K562 (cell line): Measurements from ENCODE around the gene CTAGE9.

ENCODE experiments used
- CHD2 ChIP-seq: IDR thresholded peaks from 2 replicates; pipeline ENCODE4 v1.6.1; 2011; ENCODE audit warnings: low read depth, low read length
- CREB1 ChIP-seq, 2 experiments: sonication (generic) in 1 of 2; formaldehyde crosslinking in 1 of 2; IDR thresholded peaks; 2 replicates each; pipeline versions ENCODE4 v1.6.1 to v1.8.0; 2012 to 2022; ENCODE audit warnings: inconsistent platforms in 1 of 2, mild to moderate bottlenecking in 1 of 2, missing genetic modification reagents in 1 of 2, moderate library complexity in 1 of 2
- CTCF ChIP-seq, 3 experiments: IDR thresholded peaks in 2 of 3; conservative IDR thresholded peaks in 1 of 3; 2 replicates each; pipeline ENCODE4 v1.5.1; 2011 to 2012; ENCODE audit warnings: low read length in 3 of 3, mild to moderate bottlenecking in 3 of 3, control low read depth in 2 of 3, improper control_type of control experiment in 1 of 3, inconsistent platforms in 1 of 3, low read depth in 1 of 3, mixed read lengths in 1 of 3, moderate library complexity in 1 of 3; ENCODE audit not compliant: insufficient read depth in 2 of 3
- KLF13 ChIP-seq: fragments of 450-650 bp; IDR thresholded peaks from 2 replicates; pipeline ENCODE4 v1.6.1; 2016; ENCODE audit warnings: missing genetic modification characterization, low read depth, mild to moderate bottlenecking, missing compliant biosample characterization, moderate library complexity, borderline replicate concordance
- NFRKB ChIP-seq: fragments of 450-650 bp; IDR thresholded peaks from 2 replicates; pipeline ENCODE4 v1.6.1; 2016; ENCODE audit warnings: low read depth
- POLR2A ChIP-seq: fragments of 450-650 bp; conservative IDR thresholded peaks from 2 replicates; pipeline ENCODE4 v1.6.1; 2016
- SMARCE1 ChIP-seq: fragments of 450-650 bp; IDR thresholded peaks from 2 replicates; pipeline ENCODE4 v1.7.1; 2016; ENCODE audit warnings: mild to moderate bottlenecking
- ZBTB11 ChIP-seq, 3 experiments: fragments of 200-800 bp in 1 of 3; fragments of 250-450 bp in 1 of 3; fragments of 450-650 bp in 1 of 3; sonication (Bioruptor Pico) in 1 of 3; sonication (Bioruptor generic) in 1 of 3; formaldehyde crosslinking in 1 of 3; IDR thresholded peaks; 2 replicates each; pipeline versions ENCODE4 v1.6.1 to v1.8.0; 2016 to 2022; ENCODE audit warnings: mild to moderate bottlenecking in 2 of 3, missing genetic modification characterization in 2 of 3, missing compliant biosample characterization in 1 of 3, moderate library complexity in 1 of 3
- ZBTB7A ChIP-seq: IDR thresholded peaks from 2 replicates; pipeline ENCODE4 v1.6.1; 2011; ENCODE audit warnings: low read depth, mild to moderate bottlenecking, low read length, moderate library complexity, borderline replicate concordance; ENCODE audit not compliant: control insufficient read depth
- ZNF766 ChIP-seq: fragments of 200-800 bp; sonication (Bioruptor generic); conservative IDR thresholded peaks from 2 replicates; pipeline ENCODE4 v1.6.1; 2016; ENCODE audit warnings: missing genetic modification characterization, missing compliant biosample characterization
- TF ChIP-seq, protein P1 (sequence below), 2 experiments: fragments of 450-650 bp; IDR thresholded peaks; 2 replicates each; pipeline ENCODE4 v1.6.1; 2018; ENCODE audit warnings: mild to moderate bottlenecking in 2 of 2, low read depth in 1 of 2; ENCODE audit not compliant: partially characterized antibody in 2 of 2
- TF ChIP-seq, protein P2 (sequence below), 2 experiments: fragments of 450-650 bp in 1 of 2; IDR thresholded peaks; 2 replicates each; pipeline ENCODE4 v1.6.1; 2011 to 2017; ENCODE audit warnings: low read depth in 2 of 2, antibody characterized with exemption in 1 of 2, borderline replicate concordance in 1 of 2, low read length in 1 of 2, mild to moderate bottlenecking in 1 of 2, mixed read lengths in 1 of 2; ENCODE audit not compliant: control insufficient read depth in 1 of 2
- TF ChIP-seq, protein P3 (sequence below): fragments of 450-650 bp; formaldehyde crosslinking; IDR thresholded peaks from 2 replicates; pipeline ENCODE4 v1.4.0; 2020; ENCODE audit warnings: mild to moderate bottlenecking, moderate library complexity

DNA sequence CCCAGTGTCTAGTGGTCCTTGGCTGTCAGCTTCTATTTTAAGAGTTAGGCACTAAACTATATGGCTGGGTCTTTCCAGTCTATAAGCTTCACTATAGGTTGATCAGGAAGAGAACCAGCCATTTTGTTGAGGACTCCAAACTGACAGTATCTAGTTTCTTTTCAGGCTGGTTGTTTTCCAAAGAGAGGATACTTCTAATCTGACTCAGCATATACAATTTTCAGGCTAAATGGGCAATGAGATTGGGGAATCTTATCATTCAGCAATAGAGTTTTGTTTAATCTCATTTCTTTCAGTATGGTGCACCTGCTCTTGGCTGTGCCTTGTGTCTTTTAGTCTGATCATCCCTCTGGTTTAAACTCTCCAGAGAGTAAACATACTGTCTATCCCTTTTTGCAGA, 20.4 kb upstream of the CTAGE9 start:
- TF ChIP-seq ZNF766 (CRISPR knock-in tag) (no peak), CTCF (IDR thresholded peaks at IDR 0.05 in 2 of 3, conservative IDR thresholded peaks at IDR 0.05 in 1 of 3; ENCODE audit: insufficient read depth in 2 of 3, low read depth in 1 of 3, low read length in 3 of 3) (no peak), ZBTB11 (CRISPR knock-in tag; IDR thresholded peaks at IDR 0.05) (no peak), SMARCE1 (no peak), POLR2A (no peak), ZBTB7A (no peak), CHD2 (no peak), KLF13 (tag) (no peak), CREB1 (IDR thresholded peaks at IDR 0.05) (no peak), CREB1 (CRISPR knock-in tag; IDR thresholded peaks at IDR 0.05) (no peak), NFRKB (no peak)
- TF ChIP-seq, protein P1, sequence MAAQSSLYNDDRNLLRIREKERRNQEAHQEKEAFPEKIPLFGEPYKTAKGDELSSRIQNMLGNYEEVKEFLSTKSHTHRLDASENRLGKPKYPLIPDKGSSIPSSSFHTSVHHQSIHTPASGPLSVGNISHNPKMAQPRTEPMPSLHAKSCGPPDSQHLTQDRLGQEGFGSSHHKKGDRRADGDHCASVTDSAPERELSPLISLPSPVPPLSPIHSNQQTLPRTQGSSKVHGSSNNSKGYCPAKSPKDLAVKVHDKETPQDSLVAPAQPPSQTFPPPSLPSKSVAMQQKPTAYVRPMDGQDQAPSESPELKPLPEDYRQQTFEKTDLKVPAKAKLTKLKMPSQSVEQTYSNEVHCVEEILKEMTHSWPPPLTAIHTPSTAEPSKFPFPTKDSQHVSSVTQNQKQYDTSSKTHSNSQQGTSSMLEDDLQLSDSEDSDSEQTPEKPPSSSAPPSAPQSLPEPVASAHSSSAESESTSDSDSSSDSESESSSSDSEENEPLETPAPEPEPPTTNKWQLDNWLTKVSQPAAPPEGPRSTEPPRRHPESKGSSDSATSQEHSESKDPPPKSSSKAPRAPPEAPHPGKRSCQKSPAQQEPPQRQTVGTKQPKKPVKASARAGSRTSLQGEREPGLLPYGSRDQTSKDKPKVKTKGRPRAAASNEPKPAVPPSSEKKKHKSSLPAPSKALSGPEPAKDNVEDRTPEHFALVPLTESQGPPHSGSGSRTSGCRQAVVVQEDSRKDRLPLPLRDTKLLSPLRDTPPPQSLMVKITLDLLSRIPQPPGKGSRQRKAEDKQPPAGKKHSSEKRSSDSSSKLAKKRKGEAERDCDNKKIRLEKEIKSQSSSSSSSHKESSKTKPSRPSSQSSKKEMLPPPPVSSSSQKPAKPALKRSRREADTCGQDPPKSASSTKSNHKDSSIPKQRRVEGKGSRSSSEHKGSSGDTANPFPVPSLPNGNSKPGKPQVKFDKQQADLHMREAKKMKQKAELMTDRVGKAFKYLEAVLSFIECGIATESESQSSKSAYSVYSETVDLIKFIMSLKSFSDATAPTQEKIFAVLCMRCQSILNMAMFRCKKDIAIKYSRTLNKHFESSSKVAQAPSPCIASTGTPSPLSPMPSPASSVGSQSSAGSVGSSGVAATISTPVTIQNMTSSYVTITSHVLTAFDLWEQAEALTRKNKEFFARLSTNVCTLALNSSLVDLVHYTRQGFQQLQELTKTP (IDR thresholded peaks at IDR 0.05; ENCODE audit: low read depth in 1 of 2, partially characterized antibody in 2 of 2), result no peak
- TF ChIP-seq, protein P2, sequence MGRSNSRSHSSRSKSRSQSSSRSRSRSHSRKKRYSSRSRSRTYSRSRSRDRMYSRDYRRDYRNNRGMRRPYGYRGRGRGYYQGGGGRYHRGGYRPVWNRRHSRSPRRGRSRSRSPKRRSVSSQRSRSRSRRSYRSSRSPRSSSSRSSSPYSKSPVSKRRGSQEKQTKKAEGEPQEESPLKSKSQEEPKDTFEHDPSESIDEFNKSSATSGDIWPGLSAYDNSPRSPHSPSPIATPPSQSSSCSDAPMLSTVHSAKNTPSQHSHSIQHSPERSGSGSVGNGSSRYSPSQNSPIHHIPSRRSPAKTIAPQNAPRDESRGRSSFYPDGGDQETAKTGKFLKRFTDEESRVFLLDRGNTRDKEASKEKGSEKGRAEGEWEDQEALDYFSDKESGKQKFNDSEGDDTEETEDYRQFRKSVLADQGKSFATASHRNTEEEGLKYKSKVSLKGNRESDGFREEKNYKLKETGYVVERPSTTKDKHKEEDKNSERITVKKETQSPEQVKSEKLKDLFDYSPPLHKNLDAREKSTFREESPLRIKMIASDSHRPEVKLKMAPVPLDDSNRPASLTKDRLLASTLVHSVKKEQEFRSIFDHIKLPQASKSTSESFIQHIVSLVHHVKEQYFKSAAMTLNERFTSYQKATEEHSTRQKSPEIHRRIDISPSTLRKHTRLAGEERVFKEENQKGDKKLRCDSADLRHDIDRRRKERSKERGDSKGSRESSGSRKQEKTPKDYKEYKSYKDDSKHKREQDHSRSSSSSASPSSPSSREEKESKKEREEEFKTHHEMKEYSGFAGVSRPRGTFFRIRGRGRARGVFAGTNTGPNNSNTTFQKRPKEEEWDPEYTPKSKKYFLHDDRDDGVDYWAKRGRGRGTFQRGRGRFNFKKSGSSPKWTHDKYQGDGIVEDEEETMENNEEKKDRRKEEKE (IDR thresholded peaks at IDR 0.05; ENCODE audit: borderline replicate concordance in 1 of 2, control insufficient read depth in 1 of 2, low read depth in 2 of 2, low read length in 1 of 2), result no peak
- TF ChIP-seq, protein P3, sequence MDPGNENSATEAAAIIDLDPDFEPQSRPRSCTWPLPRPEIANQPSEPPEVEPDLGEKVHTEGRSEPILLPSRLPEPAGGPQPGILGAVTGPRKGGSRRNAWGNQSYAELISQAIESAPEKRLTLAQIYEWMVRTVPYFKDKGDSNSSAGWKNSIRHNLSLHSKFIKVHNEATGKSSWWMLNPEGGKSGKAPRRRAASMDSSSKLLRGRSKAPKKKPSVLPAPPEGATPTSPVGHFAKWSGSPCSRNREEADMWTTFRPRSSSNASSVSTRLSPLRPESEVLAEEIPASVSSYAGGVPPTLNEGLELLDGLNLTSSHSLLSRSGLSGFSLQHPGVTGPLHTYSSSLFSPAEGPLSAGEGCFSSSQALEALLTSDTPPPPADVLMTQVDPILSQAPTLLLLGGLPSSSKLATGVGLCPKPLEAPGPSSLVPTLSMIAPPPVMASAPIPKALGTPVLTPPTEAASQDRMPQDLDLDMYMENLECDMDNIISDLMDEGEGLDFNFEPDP (CRISPR knock-in tag), result no peak
